HEK293 (cell line): ENCODE measurements around the gene UHRF2.
A peak's percentile ranks its signal among the peaks of the same experiment; 100 is the strongest.

ENCODE experiments used
- CTCF ChIA-PET: fragments of 350-600 bp; formaldehyde crosslinking; extraction: SDS; loops from one replicate; lab custom pipeline; 2021; ENCODE audit warnings: antibody characterized with exemption; lab: Yijun Ruan, JAX
- POLR2A ChIA-PET: fragments of 300-600 bp; formaldehyde crosslinking; extraction: SDS; loops from one replicate; lab custom pipeline; 2020; ENCODE audit warnings: antibody characterized with exemption, inconsistent platforms; lab: Yijun Ruan, JAX
- H3K27ac ChIP-seq: fragments of 200-500 bp; sonication (Bioruptor generic); 2 replicates; pipeline ENCODE4 v1.5.1; 2014; ENCODE audit warnings: low read depth, low read length, control low read depth, inconsistent platforms; ENCODE audit errors: extremely low read depth
- H3K36me3 ChIP-seq, 2 experiments: fragments of 200-500 bp in 1 of 2; sonication (Bioruptor generic) in 1 of 2; 1 replicate in 1 of 2; 2 replicates in 1 of 2; pipeline ENCODE4 v1.5.1; 2014 to 2017; ENCODE audit warnings: inconsistent platforms in 2 of 2, low read length in 2 of 2; ENCODE audit not compliant: control insufficient read depth in 2 of 2, insufficient read depth in 1 of 2
- H3K4me1 ChIP-seq: fragments of 200-500 bp; sonication (Bioruptor generic); 2 replicates; pipeline ENCODE4 v1.5.1; 2014; ENCODE audit warnings: mild to moderate bottlenecking, low read length, inconsistent platforms; ENCODE audit not compliant: control insufficient read depth, insufficient read depth
- H3K4me3 ChIP-seq: 2 replicates; pipeline ENCODE4 v1.5.1; 2011; ENCODE audit warnings: low read depth, mild to moderate bottlenecking, control low read depth, low read length, moderate library complexity
- H3K9me3 ChIP-seq: fragments of 200-500 bp; sonication (Bioruptor generic); 2 replicates; pipeline ENCODE4 v1.5.1; 2014; ENCODE audit warnings: low read depth, low read length, inconsistent platforms; ENCODE audit not compliant: control insufficient read depth, insufficient read depth
- ELK4 ChIP-seq: IDR thresholded peaks from 2 replicates; pipeline ENCODE4 v1.6.1; 2011; ENCODE audit warnings: mild to moderate bottlenecking, low read depth, low read length, borderline replicate concordance
- GFI1B ChIP-seq: fragments of 450-650 bp; formaldehyde crosslinking; IDR thresholded peaks from 2 replicates; pipeline ENCODE4 v1.5.1; 2016; ENCODE audit warnings: missing biosample characterization, missing genetic modification characterization
- GLIS1 ChIP-seq: fragments of 450-650 bp; formaldehyde crosslinking; IDR thresholded peaks from 2 replicates; pipeline ENCODE4 v1.5.1; 2016; ENCODE audit warnings: missing biosample characterization, missing genetic modification characterization
- OSR2 ChIP-seq: fragments of 450-650 bp; formaldehyde crosslinking; IDR thresholded peaks from 2 replicates; pipeline ENCODE4 v1.5.1; 2016; ENCODE audit warnings: missing biosample characterization, missing genetic modification characterization
- SP3 ChIP-seq: fragments of 450-650 bp; formaldehyde crosslinking; IDR thresholded peaks from 2 replicates; pipeline ENCODE4 v1.5.1; 2016; ENCODE audit warnings: missing biosample characterization, missing genetic modification characterization
- ZFP37 ChIP-seq: fragments of 450-650 bp; formaldehyde crosslinking; IDR thresholded peaks from 2 replicates; pipeline ENCODE4 v1.5.1; 2016; ENCODE audit warnings: missing biosample characterization, missing genetic modification characterization
- ZNF114 ChIP-seq: fragments of 450-650 bp; formaldehyde crosslinking; IDR thresholded peaks from 2 replicates; pipeline ENCODE4 v1.5.0; 2017; ENCODE audit warnings: missing biosample characterization, missing genetic modification characterization
- ZNF133 ChIP-seq: fragments of 450-650 bp; formaldehyde crosslinking; IDR thresholded peaks from 2 replicates; pipeline ENCODE4 v1.5.1; 2016; ENCODE audit warnings: missing biosample characterization, missing genetic modification characterization
- ZNF146 ChIP-seq: fragments of 450-650 bp; formaldehyde crosslinking; IDR thresholded peaks from 2 replicates; pipeline ENCODE4 v1.5.1; 2016; ENCODE audit warnings: missing biosample characterization, missing genetic modification characterization
- ZNF202 ChIP-seq: fragments of 450-650 bp; formaldehyde crosslinking; IDR thresholded peaks from 2 replicates; pipeline ENCODE4 v1.5.1; 2016; ENCODE audit warnings: missing biosample characterization, missing genetic modification characterization, borderline replicate concordance
- ZNF24 ChIP-seq: fragments of 450-650 bp; formaldehyde crosslinking; IDR thresholded peaks from 2 replicates; pipeline ENCODE4 v1.5.1; 2016; ENCODE audit warnings: missing biosample characterization, missing genetic modification characterization
- ZNF266 ChIP-seq: fragments of 450-650 bp; formaldehyde crosslinking; IDR thresholded peaks from 2 replicates; pipeline ENCODE4 v1.5.1; 2016; ENCODE audit warnings: missing biosample characterization, missing genetic modification characterization, low read depth
- ZNF544 ChIP-seq: fragments of 450-650 bp; formaldehyde crosslinking; IDR thresholded peaks from 2 replicates; pipeline ENCODE4 v1.5.0; 2017; ENCODE audit warnings: missing biosample characterization, missing genetic modification characterization
- ZNF549 ChIP-seq: fragments of 450-650 bp; IDR thresholded peaks from 2 replicates; pipeline ENCODE4 v1.5.1; 2018; ENCODE audit warnings: missing biosample characterization, missing genetic modification characterization, mild to moderate bottlenecking, inconsistent platforms, moderate library complexity
- ZNF624 ChIP-seq: fragments of 450-650 bp; formaldehyde crosslinking; IDR thresholded peaks from 2 replicates; pipeline ENCODE4 v1.5.1; 2017; ENCODE audit warnings: missing biosample characterization, missing genetic modification characterization
- ZNF626 ChIP-seq: fragments of 450-650 bp; sonication (Bioruptor Pico); formaldehyde crosslinking; IDR thresholded peaks from 2 replicates; pipeline ENCODE4 v1.5.1; 2018; ENCODE audit warnings: missing biosample characterization, missing genetic modification characterization, inconsistent platforms
- ZNF704 ChIP-seq: fragments of 450-650 bp; formaldehyde crosslinking; IDR thresholded peaks from 2 replicates; pipeline ENCODE4 v1.5.1; 2016; ENCODE audit warnings: missing biosample characterization, missing genetic modification characterization
- ZNF747 ChIP-seq: fragments of 450-650 bp; formaldehyde crosslinking; IDR thresholded peaks from 2 replicates; pipeline ENCODE4 v1.5.1; 2016; ENCODE audit warnings: missing biosample characterization, missing genetic modification characterization
- ZNF777 ChIP-seq: fragments of 450-650 bp; formaldehyde crosslinking; IDR thresholded peaks from 2 replicates; pipeline ENCODE4 v1.5.1; 2017; ENCODE audit warnings: missing biosample characterization, missing genetic modification characterization, borderline replicate concordance
- TF ChIP-seq, protein P1 (sequence below): fragments of 450-650 bp; formaldehyde crosslinking; IDR thresholded peaks from 2 replicates; pipeline ENCODE4 v1.5.1; 2016; ENCODE audit warnings: missing biosample characterization, missing genetic modification characterization
- TF ChIP-seq, protein P2 (sequence below): fragments of 450-650 bp; formaldehyde crosslinking; IDR thresholded peaks from 2 replicates; pipeline ENCODE4 v1.5.1; 2017; ENCODE audit warnings: missing biosample characterization, missing genetic modification characterization
- TF ChIP-seq, protein P3 (sequence below): fragments of 450-650 bp; formaldehyde crosslinking; IDR thresholded peaks from 2 replicates; pipeline ENCODE4 v1.5.1; 2016; ENCODE audit warnings: missing biosample characterization, missing genetic modification characterization

Gene UHRF2

DNA sequence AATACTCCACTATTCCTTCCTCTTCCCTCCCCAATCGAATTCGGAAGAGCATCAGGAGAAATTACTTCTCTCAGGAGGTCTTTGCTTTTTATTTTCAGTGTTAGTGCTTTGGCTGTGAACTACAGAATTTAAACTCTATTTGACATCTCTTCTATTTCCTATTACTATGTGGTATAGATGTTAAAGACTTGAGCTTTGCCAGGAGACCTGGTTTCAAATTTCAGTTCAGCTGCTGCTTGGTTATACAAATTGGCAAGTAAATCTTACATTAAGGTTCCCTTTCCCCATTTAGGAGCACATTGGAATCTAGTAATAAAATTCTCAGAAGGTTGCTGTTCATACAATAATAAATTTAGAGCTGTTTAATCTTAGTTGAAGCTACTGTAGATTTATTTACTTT is 13.1 kb downstream of the UHRF2 start:
- no peak overlapping the region for H3K4me3 ChIP-seq
- CTCF ChIA-PET: interaction anchor here (0.7 to 1.9 kb wide), 3 partner anchors 13 to 540 kb away, joined by 3 to 4 read pairs (median 3); partner anchors contain the start of gene UHRF2
- no peak overlapping the region for H3K27ac ChIP-seq
- POLR2A ChIA-PET: no interaction called here
- TF ChIP-seq OSR2 (peak; percentile 24; the same call in 1 of the 2 replicates), ZNF24 (tag by site-specific recombination) (no peak), ZNF777 (tag by site-specific recombination) (no peak), ELK4 (no peak), ZNF626 (tag by site-specific recombination) (no peak), ZNF202 (tag by site-specific recombination) (no peak), ZNF114 (tag by site-specific recombination) (no peak), ZNF549 (tag by site-specific recombination) (no peak), SP3 (tag by site-specific recombination) (no peak)
- TF ChIP-seq, protein P1, sequence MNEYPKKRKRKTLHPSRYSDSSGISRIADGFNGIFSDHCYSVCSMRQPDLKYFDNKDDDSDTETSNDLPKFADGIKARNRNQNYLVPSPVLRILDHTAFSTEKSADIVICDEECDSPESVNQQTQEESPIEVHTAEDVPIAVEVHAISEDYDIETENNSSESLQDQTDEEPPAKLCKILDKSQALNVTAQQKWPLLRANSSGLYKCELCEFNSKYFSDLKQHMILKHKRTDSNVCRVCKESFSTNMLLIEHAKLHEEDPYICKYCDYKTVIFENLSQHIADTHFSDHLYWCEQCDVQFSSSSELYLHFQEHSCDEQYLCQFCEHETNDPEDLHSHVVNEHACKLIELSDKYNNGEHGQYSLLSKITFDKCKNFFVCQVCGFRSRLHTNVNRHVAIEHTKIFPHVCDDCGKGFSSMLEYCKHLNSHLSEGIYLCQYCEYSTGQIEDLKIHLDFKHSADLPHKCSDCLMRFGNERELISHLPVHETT (tag by site-specific recombination): no peak
- TF ChIP-seq, protein P2, sequence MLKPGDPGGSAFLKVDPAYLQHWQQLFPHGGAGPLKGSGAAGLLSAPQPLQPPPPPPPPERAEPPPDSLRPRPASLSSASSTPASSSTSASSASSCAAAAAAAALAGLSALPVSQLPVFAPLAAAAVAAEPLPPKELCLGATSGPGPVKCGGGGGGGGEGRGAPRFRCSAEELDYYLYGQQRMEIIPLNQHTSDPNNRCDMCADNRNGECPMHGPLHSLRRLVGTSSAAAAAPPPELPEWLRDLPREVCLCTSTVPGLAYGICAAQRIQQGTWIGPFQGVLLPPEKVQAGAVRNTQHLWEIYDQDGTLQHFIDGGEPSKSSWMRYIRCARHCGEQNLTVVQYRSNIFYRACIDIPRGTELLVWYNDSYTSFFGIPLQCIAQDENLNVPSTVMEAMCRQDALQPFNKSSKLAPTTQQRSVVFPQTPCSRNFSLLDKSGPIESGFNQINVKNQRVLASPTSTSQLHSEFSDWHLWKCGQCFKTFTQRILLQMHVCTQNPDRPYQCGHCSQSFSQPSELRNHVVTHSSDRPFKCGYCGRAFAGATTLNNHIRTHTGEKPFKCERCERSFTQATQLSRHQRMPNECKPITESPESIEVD (tag by site-specific recombination): peak; percentile 35; the same call in 1 of the 2 replicates
- peaks cover 7 to 8% of the 10 kb centered on the region in 2 experiments; a peak in 2 of 3 replicates for H3K36me3 ChIP-seq
- peaks cover 4% of the 10 kb centered on the region; the same call in 1 of the 2 replicates for H3K4me1 ChIP-seq
- no peaks in the 10 kb centered on the region for H3K9me3 ChIP-seq

GRCh38 chr9:6428940-6429889 is 16.2 kb downstream of the UHRF2 start:
- Histone ChIP-seq H3K9me3 (no peaks in the 10 kb centered on the region), H3K36me3 (peaks cover 0 to 6% of the 10 kb centered on the region in 2 experiments; a peak in 2 of 3 replicates), H3K27ac (no peak overlapping the region), H3K4me3 (no peak overlapping the region), H3K4me1 (peaks cover 4% of the 10 kb centered on the region; the same call in 1 of the 2 replicates)
- TF ChIP-seq GFI1B (tag by site-specific recombination): no peak
- TF ChIP-seq ZNF624 (tag by site-specific recombination): no peak
- TF ChIP-seq, protein P3, sequence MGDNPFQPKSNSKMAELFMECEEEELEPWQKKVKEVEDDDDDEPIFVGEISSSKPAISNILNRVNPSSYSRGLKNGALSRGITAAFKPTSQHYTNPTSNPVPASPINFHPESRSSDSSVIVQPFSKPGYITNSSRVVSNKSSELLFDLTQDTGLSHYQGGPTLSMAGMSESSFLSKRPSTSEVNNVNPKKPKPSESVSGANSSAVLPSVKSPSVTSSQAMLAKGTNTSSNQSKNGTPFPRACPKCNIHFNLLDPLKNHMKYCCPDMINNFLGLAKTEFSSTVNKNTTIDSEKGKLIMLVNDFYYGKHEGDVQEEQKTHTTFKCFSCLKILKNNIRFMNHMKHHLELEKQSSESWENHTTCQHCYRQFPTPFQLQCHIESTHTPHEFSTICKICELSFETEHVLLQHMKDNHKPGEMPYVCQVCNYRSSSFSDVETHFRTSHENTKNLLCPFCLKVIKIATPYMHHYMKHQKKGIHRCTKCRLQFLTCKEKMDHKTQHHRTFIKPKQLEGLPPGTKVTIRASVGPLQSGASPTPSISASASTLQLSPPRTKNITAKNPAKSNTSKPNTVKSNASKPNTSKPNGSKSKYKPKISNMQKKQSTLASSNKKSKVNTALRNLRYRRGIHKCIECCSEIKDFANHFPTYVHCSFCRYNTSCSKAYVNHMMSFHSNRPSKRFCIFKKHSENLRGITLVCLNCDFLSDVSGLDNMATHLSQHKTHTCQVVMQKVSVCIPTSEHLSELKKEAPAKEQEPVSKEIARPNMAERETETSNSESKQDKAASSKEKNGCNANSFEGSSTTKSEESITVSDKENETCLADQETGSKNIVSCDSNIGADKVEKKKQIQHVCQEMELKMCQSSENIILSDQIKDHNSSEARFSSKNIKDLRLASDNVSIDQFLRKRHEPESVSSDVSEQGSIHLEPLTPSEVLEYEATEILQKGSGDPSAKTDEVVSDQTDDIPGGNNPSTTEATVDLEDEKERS (tag by site-specific recombination): no peak
- TF ChIP-seq GLIS1 (tag by site-specific recombination): no peak
- no peak for TF ChIP-seq ZNF146 (tag by site-specific recombination)
- TF ChIP-seq ZNF133 (tag by site-specific recombination): no peak
- no peak for TF ChIP-seq ZNF704 (tag by site-specific recombination)
- no peak for TF ChIP-seq ZNF266
- no peak for TF ChIP-seq ZNF747 (tag by site-specific recombination)
- no peak for TF ChIP-seq ZNF544 (tag by site-specific recombination)
- no peak for TF ChIP-seq ZFP37
- ChIA-PET POLR2A (interaction anchor here (0.6 kb wide), 1 partner anchor 27 kb away, joined by 3 read pairs; no protein-coding TSS in a partner anchor), CTCF (interaction anchor here (0.7 kb wide), 1 partner anchor 362 kb away, joined by 3 read pairs; no protein-coding TSS in a partner anchor)
